Breast epithelium (tissue), 3 donors: ENCODE results near the gene NCBP2.

Experiments used
- CTCF ChIP-seq, 3 donors: fragments of 450-650 bp; IDR thresholded peaks; one replicate each; pipeline ENCODE4 v1.5.1; 2016 to 2017; ENCODE audit warnings: antibody characterized with exemption in 3 of 3, mild to moderate bottlenecking in 3 of 3, moderate library complexity in 3 of 3
- POLR2A ChIP-seq: fragments of 450-650 bp; IDR thresholded peaks from one replicate; pipeline ENCODE4 v1.6.1; 2016; ENCODE audit warnings: antibody characterized with exemption, mild to moderate bottlenecking, moderate library complexity
- POLR2AphosphoS5 ChIP-seq, 3 donors: sonication (generic); formaldehyde crosslinking; IDR thresholded peaks; one replicate each; pipeline ENCODE4 v1.6.1; 2017; ENCODE audit warnings: antibody characterized with exemption in 3 of 3

GRCh38 chr3:196985954-196986885, 43.9 kb upstream of the NCBP2 start:
- no peak for TF ChIP-seq CTCF (IDR thresholded peaks at IDR 0.05)
- no peak for TF ChIP-seq POLR2AphosphoS5 (IDR thresholded peaks at IDR 0.05)
- no peak for TF ChIP-seq POLR2A
